WI38 (cell line): ENCODE measurements around the gene TRIM7.
A peak's percentile ranks its signal among the peaks of the same experiment; 100 is the strongest.

Source experiments
- H3K4me3 ChIP-seq: 2 replicates; pipeline ENCODE4 v1.5.1; 2011; ENCODE audit warnings: low read depth, mild to moderate bottlenecking, control low read depth, low read length
- TF ChIP-seq, protein P1 (sequence below): IDR thresholded peaks from 2 replicates; pipeline ENCODE4 v1.5.1; 2012; ENCODE audit warnings: low read depth, mild to moderate bottlenecking, control low read depth, low read length

The TRIM7 gene

GRCh38 chr5:181189363-181189961 is 15.5 kb downstream of the TRIM7 start:
- peak overlapping the region; percentile 82 for H3K4me3 ChIP-seq
- TF ChIP-seq, protein P1, sequence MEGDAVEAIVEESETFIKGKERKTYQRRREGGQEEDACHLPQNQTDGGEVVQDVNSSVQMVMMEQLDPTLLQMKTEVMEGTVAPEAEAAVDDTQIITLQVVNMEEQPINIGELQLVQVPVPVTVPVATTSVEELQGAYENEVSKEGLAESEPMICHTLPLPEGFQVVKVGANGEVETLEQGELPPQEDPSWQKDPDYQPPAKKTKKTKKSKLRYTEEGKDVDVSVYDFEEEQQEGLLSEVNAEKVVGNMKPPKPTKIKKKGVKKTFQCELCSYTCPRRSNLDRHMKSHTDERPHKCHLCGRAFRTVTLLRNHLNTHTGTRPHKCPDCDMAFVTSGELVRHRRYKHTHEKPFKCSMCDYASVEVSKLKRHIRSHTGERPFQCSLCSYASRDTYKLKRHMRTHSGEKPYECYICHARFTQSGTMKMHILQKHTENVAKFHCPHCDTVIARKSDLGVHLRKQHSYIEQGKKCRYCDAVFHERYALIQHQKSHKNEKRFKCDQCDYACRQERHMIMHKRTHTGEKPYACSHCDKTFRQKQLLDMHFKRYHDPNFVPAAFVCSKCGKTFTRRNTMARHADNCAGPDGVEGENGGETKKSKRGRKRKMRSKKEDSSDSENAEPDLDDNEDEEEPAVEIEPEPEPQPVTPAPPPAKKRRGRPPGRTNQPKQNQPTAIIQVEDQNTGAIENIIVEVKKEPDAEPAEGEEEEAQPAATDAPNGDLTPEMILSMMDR = no peak

DNA sequence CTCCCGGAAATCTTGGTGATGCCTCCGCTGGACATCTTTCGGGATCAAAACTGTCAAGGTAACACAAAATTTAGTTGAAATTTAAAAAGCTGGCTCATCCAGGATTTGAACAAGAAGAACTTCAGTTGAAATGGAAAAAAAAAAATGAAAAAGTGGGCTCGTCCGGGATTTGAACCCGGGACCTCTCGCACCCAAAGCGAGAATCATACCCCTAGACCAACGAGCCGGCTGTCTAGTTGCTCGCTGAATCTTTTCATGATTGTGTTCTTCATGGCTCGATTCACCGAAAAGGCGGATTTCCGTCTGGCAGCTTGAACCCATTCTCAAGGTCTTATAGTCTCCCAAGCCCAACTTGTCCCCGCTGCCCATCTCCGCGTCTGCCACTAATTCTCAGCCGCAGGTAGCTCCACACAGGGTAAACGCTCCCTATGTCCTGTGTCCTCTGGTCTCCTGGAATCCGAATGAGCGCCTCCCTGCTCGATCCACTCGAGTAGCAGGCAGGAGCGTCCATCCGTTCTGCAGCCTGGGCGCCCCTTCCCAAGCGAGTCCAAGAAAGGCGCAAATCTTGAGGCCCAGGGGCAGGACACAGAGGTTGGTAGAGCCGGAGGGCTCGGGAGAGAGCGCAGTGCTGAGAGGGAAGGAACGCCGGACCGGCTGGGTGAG is 16.2 kb downstream of the TRIM7 start:
- peak overlapping the region; percentile 82 for H3K4me3 ChIP-seq
- TF ChIP-seq, protein P1 = no peak

DNA sequence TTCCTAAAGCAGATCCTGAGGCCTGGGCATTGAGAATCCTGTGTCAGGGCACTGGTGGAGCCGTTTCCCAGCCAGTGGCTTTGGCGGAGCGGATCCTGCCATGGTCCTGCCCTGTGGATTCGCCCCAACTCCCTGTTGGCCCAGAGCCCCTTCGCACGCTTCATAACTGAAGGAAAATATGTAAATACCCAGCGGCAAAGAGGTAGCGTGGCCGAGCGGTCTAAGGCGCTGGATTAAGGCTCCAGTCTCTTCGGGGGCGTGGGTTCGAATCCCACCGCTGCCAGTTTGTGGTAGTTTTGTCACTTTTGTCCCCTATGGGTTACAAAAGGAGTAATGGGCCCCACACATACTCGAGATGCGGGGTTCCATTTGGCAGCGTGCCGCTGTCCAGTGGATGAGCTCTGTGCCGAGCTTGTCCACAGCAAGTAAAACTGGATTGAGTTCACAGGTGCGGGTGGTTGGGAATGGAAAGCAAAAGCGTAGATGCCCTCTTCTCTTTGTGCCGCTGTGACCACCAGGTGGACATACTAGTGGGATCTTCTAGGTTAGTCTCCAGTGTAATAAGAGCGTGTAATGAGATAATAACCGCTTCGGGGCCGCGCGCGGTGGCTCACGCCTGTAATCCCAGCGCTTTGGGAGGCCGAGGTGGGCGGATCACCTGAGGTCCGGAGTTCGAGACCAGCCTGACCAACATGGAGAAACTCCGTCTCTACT is 17.3 kb downstream of the TRIM7 start:
- TF ChIP-seq, protein P1 = no peak
- peak overlapping the region; percentile 82 for H3K4me3 ChIP-seq

DNA sequence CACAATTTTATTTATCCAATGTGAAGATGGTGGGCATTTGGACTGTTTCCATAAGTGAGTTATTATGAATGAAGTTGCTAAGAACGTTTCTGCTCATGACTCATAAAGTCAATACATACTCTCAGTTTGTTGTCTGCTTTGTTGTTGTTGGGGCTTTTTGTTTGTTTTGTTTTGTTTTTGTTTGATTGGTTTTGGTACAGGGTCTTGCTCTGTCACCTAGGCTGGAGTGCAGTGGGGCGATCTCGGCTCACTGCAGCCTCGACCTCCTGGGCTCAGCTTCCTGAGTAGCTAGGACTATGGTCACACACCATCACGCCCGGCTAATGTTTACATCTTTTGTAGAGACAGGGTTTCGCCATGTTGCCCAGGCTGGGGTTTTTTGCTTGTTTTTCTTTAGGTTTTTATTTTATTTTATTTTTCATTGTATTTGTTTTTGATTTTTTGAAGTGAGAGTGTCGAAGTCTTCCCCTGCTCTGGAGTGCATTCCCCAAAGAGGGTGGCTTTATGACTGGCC is 18.0 kb downstream of the TRIM7 start:
- TF ChIP-seq, protein P1 = no peak
- H3K4me3 ChIP-seq = peak overlapping the region; percentile 82

DNA sequence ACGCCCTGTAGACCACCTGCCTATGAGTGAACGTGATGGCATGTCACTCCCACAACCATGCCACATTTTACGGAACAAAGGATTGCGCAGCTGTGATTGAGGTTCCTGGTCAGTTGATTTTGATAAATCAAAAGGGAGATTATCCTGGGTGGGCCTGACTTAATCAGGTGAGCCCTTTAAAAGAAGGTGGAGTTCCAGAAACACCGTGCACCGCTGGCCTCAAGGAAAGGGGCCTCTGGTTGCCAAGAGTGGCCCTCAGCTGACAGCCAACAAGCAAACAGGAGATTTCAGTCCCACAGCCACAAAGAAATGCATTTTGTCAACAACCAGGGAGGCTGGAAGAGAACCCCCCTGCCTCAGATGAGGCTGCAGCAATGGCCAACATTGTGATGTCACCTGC is 19.0 kb downstream of the TRIM7 start:
- H3K4me3 ChIP-seq = no peak overlapping the region

DNA sequence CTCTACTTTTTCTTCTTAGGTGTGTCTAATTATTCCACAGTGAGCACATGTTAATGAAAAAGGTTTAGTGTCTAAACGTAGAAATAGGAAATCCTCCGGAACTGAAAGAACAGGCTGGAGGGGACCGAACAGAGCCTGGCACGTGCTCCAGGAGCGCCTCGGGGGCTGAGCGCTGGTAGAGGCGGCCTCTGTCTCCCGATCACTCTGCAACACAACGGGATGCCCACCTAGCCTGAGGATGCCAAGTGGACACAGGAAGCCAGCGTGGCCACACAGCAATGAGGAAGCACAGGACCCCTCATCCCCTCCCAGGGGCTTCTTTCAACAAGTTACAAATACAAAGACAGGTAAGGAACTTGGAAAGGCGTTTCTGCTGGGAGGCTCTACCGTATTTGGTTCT is 19.4 kb downstream of the TRIM7 start:
- TF ChIP-seq, protein P1 = no peak
- H3K4me3 ChIP-seq = no peak overlapping the region

More for the DNA sequence above, 19.0 kb downstream of the TRIM7 start:
- TF ChIP-seq, protein P1 = no peak

DNA sequence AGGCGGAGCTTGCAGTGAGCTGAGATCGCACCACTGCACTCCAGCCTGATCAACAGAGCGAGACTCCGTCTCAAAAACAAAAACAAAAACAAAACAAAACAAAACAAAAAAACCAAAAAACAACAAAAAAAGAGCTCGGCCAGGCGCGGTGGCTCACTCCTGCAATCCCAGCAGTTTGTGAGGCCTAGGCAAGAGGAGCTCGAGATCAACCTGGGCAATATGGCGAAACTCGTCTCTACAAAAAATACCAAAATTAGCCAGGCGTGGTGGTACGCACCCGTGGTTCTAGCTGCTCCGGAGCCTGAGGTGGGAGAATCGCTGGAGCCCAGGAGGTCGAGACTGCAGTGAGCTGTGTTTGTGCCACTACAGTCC is 20.2 kb downstream of the TRIM7 start:
- TF ChIP-seq, protein P1 = no peak
- no peak overlapping the region for H3K4me3 ChIP-seq
